NOMO-1 (cell line): ENCODE data around the gene MLXIP.
"Not testable (repeated sequence)": the region's sequence is repeated elsewhere in the genome, so short reads cannot be mapped to it uniquely, and the experiment has no call there.

ENCODE experiments used
- DNase-seq, 2 experiments: peaks; one replicate each; lab custom pipeline; 2025; ENCODE audit not compliant: unreplicated experiment in 2 of 2; lab: John Stamatoyannopoulos, UW

The MLXIP gene

DNA sequence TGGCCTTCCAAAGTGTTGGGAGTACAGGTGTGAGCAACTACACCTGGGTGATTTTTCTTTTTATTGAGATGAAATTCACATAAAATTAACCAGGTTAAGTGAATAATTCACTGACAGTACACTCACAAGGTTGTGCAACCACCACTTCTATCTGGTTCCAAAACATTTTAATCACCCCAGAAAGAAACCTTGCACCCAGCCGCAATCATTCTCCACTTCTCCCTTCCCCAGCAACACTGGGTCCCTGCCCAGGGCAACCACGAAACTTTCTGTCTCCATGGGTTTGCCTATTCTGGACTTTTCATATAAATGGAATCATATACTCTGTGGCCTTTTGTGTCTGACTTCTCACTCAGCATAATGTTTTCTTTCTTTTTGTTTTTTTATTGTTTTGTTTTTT lies 26.3 kb upstream of the MLXIP start:
- no peak for DNase-seq

GRCh38 chr12:122054842-122055520 lies 23.6 kb upstream of the MLXIP start:
- DNase-seq, result no peak

DNA sequence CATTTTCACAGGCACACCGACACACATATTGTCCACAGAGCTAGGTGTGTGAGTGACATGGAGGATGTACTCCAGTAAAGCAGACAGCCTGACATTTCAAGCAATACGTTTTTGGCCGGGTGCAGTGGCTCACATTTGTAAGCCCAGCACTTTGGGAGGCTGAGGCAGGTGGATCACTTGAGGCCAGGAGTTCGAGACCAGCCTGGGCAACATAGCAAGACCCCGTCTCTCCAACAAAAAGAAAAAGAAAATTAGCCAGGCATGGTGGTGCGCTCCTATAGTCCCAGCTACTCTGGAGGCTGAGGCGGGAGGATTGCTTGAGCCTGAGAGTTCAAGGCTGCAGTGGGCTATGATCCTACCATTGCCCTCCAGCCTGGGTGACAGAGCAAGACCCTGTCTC lies 22.1 kb upstream of the MLXIP start:
- DNase-seq, result not testable (repeated sequence)

GRCh38 chr12:122057007-122057735 lies 21.4 kb upstream of the MLXIP start:
- DNase-seq, result no peak

DNA sequence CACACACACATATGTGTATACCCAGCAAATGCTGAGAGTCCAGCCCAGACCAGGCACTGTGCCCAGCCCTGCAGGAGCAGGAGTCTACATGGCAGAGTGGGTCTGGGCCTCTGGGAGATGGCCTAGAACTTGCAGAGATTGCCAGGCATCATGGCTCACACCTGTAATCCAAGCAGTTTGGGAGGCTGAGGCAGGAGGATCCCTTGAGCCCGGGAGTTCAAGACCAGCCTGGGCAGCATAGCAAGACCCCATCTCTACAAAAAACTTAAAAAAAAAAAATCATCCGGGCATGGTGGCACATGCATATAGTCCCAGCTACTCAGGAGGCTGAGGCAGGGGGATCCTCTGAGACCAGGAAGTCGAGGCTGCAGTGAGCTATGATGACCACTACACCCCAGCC lies 20.8 kb upstream of the MLXIP start:
- no peak for DNase-seq

- no peak for DNase-seq
These were observed 19.9 kb upstream of the MLXIP start for GRCh38 chr12:122058549-122059149.

- DNase-seq, result no peak
These were observed 19.2 kb upstream of the MLXIP start for GRCh38 chr12:122059203-122059960.

DNA sequence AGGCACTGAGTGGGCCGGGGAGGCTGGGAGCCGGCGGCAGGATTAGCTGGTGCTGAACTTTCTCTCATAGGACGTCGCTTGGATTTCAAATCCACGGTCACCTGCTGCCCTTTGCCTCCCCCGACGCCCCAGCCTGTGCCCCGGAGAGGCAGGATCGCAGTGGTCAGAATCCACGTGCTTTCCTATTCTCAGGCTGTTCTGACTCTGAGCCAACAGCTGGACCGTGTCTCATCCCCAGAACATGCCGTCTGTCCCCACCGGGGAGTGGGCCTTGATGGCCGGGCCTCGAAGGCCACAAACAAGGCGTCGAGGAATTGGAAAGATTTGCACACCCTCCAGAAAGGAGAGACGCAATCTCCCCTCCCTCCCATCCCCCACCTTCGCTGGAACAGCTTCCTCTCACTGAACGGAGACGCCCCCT lies 18.5 kb upstream of the MLXIP start:
- no peak for DNase-seq

GRCh38 chr12:122061253-122061652 lies 17.3 kb upstream of the MLXIP start:
- no peak for DNase-seq

- DNase-seq, result peak; percentile 71 to 73
These were observed 15.5 kb upstream of the MLXIP start for GRCh38 chr12:122062832-122063693.

GRCh38 chr12:122063694-122064024 lies 14.9 kb upstream of the MLXIP start:
- DNase-seq, result no peak

DNA sequence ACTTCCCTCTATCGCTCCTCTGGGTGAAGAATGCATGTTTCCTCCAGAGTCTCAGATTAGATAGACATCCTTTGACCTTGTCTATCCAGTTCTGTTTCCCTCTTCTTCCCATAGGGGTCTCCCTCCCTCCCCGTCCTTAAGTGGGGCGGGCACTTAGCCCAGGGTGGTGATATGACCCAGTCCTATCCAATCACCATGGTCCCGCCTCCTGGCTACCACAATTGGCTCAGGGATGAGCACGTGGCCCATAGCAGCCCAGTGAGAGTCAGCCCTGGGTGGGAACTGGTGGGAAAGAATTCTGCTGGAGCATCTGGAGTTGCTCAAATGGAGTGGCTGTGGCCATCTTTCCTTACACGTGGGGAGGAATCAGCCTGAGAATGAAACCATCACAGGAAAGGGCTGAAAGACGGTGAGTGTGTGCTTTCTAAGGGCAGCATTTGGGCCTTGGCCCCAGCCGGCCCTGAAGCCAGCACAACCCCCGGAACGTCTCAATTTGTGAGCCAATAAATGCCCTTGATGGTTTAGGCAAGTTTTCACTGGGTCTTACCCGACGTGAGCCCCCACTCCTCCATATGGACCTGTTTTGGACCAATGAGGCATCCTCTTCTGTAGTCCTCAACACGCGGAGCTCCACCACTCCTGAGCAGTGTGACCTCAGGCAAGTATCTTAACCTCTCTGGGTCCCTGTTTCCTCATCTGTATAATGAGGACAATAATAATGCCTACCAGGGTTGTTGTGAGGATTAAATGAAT lies 14.4 kb upstream of the MLXIP start:
- peak; percentile 74 to 86 for DNase-seq

- peak; percentile 15 to 21 for DNase-seq
These were observed 13.6 kb upstream of the MLXIP start for GRCh38 chr12:122064780-122065588.

GRCh38 chr12:122067548-122067947 lies 11.0 kb upstream of the MLXIP start:
- DNase-seq, result no peak

DNA sequence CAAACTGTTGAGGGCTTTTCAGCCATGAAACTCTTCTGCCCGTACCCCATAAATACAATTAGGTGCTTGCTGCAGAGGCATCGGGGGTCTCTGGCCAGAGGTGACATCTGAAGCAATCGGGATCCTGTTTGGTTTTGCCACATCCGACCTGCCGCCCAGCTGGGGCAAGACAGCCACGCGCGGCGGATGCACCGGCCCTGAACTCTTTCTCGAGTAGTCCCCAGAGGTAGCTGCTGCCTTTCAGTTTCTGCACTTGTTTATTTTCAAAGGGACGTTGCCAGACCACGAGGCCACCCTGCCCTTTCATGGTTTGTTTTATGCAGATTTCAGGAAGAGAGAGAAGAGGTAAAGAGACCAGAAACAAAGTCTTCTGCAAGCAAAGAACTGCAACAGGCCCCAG lies 10.6 kb upstream of the MLXIP start:
- peak in 1 of 2 experiments; percentile 6 for DNase-seq

DNA sequence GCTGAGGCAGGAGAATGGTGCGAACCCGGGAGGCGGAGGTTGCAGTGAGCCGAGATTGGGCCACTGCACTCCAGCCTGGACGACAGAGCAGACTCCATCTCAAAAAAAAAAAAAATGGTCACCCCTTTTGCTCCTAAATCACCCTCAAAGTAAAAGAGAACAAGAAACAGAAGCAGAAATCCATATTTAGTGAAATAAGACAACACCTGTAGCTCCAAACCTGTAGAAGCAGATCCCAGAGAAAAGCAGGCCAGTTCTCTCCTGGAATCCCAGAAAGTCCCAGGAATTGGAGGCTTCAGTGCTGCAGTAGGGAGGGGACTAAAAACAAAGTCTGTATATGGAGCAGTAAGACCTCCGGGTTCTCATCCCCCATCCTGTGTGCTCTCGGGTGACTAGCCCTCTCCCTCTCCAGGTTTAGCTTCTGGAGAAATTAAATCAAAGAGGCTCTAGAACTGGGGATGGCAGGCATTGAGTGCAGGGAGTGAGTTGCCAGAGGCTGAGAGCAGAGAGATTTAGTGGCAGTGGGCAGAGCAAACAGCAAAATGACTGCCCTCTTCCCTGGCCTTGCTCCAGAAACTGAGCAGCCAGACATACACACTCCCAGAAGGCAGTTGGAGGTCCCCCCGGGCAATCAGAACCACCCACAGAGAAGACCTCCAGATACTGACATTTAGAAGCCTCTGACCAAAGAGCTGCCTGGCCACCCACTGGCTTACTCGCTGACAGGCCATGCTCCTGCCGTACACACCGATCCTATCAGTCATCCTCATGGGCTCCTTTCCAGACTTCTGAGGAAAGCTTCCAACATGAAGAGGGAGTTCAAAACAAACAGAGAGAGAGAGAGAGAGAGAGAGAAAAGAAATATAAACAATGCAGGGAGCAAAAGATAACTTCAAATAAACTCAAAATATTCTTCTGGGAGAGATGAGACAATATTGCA lies 6.3 kb upstream of the MLXIP start:
- DNase-seq, result no peak

DNA sequence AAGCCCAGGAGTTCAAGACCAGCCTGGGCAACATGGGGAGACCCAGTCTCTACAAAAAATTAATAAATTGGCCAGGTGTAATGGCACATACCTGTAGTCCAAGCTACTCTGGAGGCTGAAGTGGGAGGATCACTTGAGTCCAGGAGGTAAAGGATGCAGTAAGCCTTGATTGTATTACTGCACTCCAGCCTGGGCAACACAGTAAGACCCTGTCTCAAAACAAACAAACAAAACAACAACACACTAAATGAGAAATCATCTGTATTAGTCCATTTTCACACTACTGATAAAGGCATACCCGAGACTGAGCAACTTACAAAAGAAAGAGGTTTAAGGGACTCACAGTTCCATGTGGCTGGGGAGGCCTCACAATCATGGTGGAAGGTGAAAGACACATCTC lies 4.7 kb upstream of the MLXIP start:
- no peak for DNase-seq
